GM18868 (cell line): ENCODE measurements around the gene SENP5.

Source experiments
- ATAC-seq: cut with Tn5 transposase; IDR thresholded peaks from one replicate; pipeline ENCODE4 v1.9.1; 2021; ENCODE audit warnings: mild to moderate bottlenecking, moderate library complexity; ENCODE audit not compliant: unreplicated experiment

The SENP5 gene

GRCh38 chr3:196886144-196886543, 18.4 kb downstream of the SENP5 start:
- ATAC-seq: no peak

GRCh38 chr3:196889844-196890708, 22.4 kb downstream of the SENP5 start:
- no peak for ATAC-seq

- ATAC-seq: no peak
Measured at GRCh38 chr3:196894557-196895295, 27.0 kb downstream of the SENP5 start.

DNA sequence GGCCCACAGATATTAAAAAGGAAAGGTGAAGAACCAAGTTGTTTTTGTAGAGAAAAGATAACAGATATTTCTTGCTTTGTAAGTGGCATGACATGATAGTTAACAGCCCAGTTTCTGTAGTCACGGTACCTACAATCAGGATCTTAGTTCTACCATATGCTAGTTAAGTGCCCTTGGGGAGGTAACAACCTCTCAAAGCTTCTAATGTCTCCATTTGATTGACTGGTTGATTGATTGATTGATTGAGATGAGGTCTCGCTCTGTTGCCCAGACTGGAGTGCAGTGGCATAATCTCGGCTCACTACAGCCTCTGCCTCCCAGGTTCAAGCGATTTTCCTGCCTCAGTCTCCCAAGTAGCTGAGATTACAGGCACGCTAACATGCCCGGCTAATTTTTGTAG, 28.5 kb downstream of the SENP5 start:
- no peak for ATAC-seq

DNA sequence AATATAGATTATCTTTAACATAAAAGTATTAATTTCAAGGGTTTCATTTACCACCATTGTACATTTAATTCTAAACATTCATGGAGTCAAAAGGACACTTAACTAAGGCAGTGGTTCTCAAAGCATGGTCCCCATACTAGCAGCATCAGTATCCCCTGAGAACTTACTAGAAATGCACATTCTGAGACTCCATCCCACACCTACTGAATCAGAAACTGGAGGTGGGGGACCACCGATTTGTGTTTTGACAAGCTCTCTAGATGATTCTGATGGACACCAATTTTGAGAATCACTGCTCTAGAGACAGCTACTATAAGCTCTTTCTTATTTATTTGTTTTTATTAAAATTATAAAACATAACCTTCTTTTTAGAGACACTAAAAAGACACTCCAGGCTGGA, 34.0 kb downstream of the SENP5 start:
- ATAC-seq: no peak

GRCh38 chr3:196902296-196902695, 34.6 kb downstream of the SENP5 start:
- no peak for ATAC-seq

DNA sequence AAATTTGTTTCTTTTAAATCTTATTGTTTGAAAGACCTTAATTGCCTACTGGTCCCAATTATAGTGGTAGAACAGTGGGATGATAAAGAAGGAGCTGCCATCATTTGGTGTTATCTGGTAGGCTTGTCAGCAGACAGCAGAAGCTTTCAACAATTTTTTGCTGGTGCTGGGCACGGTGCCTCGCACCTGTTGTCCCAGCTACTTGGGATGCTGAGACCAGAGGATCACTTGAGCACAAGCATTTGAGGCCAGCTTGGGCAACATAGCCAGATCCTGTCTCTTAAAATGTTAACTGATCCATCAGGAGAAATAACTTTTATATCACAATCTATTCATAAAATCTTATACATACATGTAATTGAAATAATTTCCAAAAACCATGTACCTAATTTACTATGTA, 36.0 kb downstream of the SENP5 start:
- no peak for ATAC-seq

DNA sequence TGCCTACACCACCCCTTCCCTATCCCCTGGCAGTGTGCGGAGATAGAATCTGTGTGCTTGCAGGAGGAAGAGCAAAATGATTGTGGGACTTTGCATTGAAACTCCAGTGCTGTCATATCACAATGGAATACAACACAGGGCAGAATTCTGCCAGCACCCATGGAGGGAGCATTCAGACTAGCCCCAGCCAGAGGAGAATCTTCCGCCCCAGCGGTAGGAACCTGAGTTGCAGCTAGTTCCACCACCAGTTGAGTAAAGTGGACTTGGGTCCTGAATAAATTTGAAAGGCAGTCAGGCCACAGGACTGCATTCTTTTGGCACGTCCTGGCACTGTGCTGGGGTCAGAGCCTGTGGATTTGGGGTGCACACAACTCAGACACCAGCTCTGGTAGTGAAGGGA, 47.1 kb downstream of the SENP5 start:
- ATAC-seq: no peak

DNA sequence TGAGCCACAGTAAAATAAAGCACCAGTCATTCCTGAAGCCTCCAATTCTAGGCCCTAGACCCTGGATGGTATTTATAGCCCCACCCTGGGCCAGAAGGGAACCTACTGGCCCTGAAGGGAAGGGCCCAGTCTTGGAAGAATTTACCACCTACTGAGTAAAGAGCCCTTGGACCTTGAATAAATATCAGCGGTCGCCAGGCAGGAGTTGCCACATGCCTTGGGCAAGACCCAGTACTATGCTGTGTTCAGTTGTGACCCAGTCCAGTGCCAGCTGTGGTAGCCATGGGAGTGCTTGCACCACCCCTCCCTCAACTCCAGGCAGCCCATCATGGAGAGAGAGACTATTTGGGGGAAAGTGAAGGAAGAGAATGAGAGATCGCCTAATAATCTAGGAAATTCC, 47.7 kb downstream of the SENP5 start:
- ATAC-seq: no peak

GRCh38 chr3:196916221-196916620, 48.5 kb downstream of the SENP5 start:
- no peak for ATAC-seq

DNA sequence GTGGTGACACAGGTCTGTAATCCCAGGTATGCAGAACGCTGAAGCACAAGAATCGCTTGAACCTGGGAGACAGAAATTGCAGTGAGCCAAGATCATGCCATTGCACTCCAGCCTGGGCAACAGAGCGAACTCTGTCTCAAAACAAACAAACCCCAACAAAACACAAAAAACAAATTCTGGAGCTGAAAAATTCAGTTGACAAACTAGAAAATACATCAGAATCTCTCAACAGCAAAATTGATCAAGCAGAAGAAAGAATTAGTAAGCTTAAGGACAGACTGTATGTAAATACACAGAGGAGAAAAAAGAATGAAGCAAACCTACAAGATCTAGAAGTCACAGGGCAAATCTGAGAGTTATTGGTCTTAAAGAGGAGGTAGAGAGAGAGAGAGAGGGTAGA, 49.3 kb downstream of the SENP5 start:
- ATAC-seq: no peak

- ATAC-seq: no peak
Measured at GRCh38 chr3:196918968-196919367, 51.2 kb downstream of the SENP5 start.

DNA sequence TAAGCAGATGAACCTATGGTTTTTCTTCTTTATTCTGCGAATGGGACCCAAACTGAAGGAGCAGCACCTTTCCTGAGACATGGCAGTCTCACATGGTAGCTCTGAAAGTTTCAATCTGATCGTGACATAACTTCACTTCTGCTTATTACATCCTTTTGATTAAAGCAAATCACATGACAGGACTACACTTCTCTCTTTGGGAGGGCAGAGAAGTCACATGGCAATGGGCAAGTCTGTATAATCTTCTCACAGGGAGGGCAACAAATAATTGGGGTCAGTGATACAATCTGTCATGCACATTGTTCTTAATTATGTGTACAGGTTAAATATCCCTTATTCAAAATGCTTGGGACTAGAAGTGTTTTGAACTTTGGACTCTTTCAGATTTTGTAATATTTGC, 53.0 kb downstream of the SENP5 start:
- ATAC-seq: no peak

DNA sequence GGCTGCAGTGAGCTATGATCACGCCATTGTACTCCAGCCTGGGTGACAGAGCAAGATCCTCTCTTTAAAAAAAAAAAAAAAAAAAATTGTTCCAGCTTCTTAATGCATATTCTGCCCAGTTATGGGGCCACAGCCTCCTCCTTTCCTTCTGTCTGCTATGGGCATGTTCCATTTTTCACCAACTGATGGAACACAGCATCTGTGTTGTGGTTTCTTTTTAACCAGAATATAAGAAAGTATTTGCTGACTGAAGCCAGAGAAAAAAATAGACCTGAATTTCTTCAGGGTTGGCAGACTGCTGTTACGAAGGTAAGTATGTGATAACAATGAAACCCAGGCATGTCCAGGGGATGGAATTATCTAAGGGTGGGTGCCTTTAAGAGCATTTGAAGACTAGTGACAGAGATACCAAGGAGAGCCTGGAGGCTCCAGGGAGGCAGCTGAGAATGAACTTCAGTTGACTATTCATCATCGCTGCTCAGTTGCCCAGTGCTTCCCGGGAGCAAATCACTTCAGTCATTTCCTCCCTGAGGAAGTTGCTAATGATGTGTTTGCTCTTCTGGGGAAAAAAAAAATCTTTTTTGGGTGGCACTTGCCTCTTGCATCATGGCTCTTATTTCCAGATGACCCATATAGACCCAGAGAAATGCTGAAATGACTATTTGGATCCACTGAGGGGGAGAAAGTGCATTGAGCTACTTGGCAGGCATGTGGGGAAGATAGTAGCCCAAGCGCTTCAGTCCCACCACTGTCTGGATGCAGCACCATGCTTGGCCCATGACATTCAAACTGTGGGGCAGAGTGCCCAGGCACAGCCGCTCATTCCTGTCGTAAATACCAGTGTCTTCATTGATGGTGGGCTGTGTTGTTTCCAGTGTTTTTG, 60.1 kb downstream of the SENP5 start:
- no peak for ATAC-seq

DNA sequence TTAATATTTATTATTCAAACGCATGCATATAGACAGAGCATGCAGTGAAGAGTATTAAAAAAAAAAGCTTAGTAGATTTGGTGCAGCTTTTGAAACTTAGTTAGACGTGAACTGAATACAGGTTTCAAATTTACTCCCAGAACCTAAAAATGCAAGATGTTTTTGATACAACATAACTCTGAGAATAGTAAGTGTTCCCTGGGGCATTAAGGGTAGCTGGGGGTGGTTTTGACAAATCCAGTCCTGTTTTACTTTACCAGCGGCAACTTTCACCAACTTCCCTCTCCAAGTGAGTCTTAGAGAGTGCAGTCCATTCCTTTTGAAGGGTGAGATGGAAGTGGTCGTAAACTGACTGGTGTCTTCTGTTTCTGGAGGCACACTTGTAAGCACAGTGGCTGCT, 63.4 kb downstream of the SENP5 start:
- no peak for ATAC-seq

- peak; percentile 72 for ATAC-seq
Measured at GRCh38 chr3:196931828-196932587, 64.3 kb downstream of the SENP5 start.

DNA sequence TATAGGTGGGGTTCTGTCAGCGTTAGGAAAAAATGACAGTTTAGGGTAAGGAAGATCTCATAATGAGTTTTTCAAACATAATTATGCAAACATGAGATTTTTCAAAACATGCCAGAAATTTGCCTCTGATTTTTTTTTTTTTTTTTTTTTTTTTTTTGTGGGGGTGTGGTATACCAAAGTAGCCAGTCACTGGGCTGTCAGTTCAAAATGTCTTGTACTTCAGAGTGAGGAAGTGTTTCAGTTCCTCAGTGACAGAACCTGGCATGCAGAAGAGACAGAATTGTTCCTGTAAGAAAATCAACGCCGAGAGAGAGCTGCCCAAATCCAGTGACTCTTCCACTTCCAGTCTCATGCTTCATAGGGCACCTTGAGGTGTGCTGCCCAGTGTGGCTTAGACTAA, 64.9 kb downstream of the SENP5 start:
- peak; percentile 57 for ATAC-seq

GRCh38 chr3:196936288-196936687, 68.6 kb downstream of the SENP5 start:
- ATAC-seq: no peak

GRCh38 chr3:196938124-196938523, 70.4 kb downstream of the SENP5 start:
- no peak for ATAC-seq

- no peak for ATAC-seq
Measured at GRCh38 chr3:196938576-196938975, 70.9 kb downstream of the SENP5 start.
